Activated naive CD4-positive, alpha-beta T cell treated with Interleukin-2 at 50 U/mL for 16 hours (primary cell): ENCODE measurements around the gene GJA8.
"Not testable (repeated sequence)": the region's sequence is repeated elsewhere in the genome, so short reads cannot be mapped to it uniquely, and the experiment has no call there.

Experiments used
- DNase-seq: peaks from one replicate; pipeline ENCODE4 v3.0.0-alpha.2; 2020

GJA8 gene

DNA sequence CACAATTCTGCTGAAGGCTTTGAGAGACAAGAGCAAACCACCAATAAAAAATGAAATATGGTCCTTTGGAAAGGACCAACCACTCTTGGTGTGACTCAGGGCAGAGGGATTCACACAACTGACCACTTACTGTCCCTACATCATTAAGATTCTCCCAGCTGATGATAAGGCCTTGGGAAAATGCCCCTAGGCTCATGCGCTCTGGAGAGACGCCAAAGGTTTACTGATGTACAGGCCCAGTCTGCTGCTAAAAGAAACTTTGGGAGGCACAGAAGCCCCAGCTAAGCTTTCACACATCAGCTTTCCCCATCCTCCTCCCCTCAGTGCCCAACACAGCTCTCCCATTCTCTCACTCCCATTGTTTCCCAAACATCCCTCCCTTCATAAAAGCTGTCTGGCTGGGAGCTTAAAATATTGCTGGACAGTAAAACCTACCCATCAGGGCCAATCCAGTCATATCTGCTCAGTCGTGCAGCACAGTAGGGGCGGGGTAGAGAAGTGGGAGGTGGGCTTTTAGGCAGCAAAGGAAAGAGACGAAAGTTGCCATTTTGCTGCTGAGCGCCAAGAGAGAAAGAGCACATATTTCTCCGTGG lies at the start of gene GJA8:
TSS of gene GJA8 (plus strand) at position 543 of the 593 bp plus-strand sequence. CDS start 5,161 bp downstream, outside the sequence.
- DNase-seq: no peak

DNA sequence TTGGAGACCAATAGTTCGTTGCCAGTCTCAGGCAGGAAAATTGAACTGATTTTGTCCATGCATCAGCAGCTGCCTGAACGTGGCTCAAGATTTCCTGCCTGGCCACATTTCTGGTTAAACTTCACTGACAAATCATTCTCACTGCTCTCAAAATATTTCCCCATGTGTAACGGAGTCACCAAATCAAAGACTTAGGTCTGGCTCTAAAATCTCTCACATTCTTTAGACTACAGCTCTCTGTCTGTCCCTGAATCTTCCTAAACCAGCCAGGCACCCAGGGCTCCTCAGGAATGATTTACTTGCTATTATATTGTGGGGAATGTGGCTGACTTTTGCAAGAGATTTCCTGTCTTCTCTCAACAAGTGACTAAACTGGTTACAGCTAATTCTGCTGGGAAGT lies 49.2 kb upstream of the GJA8 start:
- DNase-seq: no peak

DNA sequence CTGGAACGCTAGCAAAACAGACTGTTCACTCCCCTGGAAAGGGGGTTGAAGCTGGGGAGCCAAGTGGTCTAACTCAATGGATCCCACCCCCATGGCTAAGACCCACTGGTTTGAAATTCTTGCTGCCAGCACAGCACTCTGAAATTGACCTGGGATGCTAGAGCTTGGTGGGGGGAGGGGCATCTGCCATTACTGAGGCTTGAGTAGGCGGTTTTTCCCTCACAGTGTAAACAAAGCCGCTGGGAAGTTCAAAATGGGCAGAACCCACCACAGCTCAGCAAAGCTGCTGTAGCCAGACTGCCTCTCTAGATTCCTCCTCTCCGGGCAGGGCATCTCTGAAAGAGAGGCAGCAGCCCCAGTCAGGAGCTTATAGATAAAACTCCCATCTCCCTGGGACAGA lies 47.6 kb upstream of the GJA8 start:
- DNase-seq: not testable (repeated sequence)

DNA sequence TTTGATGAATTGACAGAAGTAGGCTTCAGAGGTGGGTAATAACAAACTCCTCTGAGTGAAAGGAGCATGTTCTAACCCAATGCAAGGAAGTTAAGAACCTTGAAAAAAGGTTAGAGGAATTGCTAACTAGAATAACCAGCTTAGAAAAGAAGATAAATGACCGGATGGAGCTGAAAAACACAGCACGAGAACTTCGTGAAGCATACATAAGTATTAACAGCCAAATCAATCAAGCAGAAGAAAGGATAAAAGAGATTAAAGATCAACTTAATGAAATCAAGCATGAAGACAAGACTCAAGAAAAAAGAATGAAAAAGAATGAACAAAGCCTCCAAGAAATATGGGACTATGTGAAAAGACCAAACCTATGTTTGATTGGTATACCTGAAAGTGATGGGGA lies 46.6 kb upstream of the GJA8 start:
- not testable (repeated sequence) for DNase-seq

DNA sequence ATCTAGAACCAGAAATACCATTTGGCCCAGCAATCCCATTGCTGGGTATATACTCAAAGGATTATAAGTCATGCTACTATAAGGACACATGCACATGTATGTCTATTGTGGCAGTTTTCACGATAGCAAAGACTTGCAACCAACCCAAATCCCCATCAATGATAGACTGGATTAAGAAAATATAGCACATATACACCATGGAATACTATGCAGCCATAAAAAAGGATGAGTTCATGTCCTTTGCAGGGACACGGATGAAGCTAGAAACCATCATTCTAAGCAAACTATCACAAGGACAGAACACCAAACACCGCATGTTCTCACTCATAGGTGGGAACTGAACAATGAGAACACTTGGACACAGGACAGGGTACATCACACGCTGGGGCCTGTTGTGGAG lies 35.4 kb upstream of the GJA8 start:
- not testable (repeated sequence) for DNase-seq

DNA sequence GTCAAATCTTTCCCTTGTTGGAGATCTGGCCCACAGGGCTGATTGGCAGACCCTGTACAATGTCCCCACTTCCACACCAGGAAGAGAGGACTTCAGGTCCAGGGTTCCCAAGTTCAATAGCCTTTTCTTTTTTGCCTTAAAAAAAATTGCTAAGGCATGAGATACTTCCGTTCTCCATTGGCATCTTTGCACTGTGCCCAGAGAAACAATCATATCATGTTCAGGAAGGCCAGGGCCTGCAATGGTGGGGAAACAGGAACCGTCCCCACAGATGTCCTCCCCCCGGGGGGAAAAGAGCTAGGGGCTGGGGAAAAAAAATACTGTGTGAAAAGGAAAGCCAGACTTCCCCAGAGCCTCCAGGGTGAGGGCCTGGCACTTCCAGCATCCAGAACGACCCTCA lies 24.6 kb upstream of the GJA8 start:
- no peak for DNase-seq

DNA sequence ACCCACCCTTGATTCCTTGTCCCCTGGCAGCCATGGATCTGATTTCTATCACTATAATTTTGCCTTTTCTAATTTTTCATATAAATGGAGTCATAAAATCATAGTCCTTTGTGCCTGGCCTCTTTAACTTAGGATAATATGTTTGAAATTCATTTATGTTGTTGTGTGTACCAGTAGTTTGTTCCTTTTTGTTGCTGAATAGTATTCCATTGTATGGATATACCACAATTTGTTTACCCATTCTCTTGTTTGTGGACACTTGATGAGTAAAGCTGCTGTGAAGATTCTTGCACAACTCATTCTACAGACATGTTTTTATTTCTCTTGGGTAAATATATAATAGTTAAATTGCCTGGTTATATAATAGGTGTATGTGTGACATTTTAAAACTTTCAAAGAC lies 22.7 kb upstream of the GJA8 start:
- DNase-seq: no peak

DNA sequence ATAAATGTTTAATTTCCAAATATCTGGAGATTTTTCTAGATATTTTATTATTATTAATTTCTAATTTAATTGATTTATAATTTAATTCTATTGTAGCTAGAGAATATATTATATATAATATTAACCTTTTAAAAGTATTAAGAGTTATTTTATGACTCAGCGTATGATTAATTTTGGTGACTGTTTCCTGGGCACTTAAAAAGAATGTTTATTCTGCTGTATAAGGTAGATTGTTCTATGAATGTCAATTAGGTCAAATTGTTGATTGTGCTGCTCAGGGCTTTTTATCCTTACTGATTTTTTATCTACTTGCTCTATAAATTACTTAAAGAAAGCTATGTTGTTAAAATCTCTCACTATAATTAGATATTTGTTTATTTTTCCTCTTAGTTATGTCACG lies 20.1 kb upstream of the GJA8 start:
- DNase-seq: no peak

DNA sequence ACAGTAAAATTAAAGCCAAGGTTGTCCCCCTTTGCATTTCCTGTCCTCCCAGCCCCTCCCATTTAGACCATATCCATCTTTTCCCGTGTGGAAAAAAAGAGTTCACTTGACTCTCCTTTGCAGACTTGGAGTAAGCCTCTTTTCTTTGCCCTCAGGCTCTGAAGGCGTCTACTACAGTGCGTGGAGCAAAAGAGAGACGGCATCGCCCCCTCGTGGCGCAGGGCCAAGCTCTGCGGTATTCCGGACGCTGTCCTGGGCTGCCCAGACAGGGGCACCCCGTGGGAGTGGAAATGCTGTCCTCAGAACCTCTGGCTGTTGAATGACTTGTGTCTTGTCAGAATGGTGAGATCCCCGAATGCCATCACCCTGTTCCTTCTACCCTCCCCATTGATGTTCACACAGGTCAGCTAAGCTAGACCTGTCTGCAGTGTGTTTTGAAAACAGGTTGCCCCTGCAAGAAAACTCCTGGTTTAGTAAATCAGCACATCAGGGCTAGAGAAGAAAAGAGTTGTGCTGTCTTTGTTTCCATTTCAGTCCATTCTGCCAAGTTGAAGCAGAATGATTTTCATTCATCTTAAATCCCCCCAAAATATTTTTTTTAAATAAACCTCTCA lies 12.3 kb upstream of the GJA8 start:
- DNase-seq: peak; percentile 65

DNA sequence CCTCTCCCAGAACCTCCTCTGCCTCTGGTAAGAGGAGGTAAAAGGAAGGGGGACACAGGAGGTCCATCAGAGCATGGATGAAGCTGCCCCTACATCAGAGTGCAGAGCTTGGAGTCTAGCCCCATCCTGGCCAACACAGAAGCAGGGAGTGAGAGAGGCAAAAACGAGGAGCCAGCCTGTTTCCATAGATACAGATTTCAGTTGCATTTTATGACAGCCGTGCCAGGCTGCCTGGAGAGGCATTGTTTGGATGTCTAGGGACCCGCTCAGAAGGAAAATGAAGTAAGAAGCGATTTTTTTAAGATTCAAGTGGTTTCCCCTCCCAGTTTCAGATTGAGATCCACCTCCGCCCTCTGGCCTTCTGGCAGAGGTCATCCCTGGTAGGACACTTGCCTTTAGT lies 11.5 kb upstream of the GJA8 start:
- no peak for DNase-seq

DNA sequence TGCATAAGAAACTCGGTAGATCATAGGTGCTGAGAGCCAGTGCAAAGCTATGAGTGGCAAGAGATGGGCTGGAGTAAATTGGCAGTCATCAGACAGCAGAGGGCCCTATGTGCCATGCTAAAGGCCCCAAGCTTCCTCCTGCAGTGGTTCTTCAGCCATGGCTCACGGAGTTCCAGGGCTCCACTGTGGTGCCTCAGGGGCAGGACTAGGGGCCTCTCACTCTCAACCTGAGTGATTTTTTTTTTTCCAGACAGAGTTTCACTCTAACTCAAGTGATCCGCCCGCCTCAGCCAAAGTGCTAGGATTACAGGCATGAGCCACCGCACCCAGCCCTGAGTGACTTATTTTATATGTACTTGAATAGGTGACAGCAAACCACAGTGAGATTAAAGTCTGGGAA lies 10.4 kb upstream of the GJA8 start:
- DNase-seq: no peak

DNA sequence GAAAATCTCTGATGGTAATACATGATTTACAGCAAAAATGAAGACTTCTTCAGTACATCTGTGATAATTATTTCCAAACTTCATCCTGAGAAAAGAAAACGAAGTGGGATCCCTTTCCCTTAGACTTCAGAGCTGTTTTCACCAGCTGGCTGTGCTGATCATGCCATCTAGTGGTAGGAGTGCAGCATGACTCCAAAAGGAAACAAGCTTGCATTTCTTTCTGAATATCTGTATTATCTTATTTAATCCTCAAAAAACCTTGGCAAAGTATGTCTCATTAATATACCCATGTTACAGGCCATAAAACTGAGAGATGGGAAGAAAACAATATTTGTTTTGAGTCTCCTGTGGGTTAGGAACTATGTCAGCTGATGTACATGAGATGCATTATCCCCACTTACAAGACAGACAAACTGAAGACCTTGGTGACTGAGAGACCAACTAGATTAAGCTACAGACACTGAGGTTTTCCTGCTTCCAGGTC lies 9.8 kb upstream of the GJA8 start:
- peak; percentile 14 for DNase-seq

DNA sequence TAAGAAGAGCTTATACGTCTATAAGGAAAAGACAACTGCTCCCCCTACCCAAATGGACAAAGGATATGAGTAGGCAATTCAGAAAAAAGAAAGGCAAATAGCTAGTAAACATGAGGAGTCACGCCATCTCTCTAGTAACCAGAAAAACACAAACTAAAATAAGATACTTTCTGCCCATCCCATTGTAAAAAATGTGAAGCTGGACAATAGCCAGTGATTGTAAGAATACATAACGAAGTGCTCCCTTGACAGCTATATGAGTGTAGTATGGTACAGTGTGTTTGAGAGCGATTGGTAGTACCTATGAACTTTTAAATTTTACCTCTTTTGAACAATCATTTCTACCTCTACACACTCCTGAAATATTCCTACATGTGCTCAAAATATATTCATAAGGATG lies 7.5 kb upstream of the GJA8 start:
- DNase-seq: no peak

DNA sequence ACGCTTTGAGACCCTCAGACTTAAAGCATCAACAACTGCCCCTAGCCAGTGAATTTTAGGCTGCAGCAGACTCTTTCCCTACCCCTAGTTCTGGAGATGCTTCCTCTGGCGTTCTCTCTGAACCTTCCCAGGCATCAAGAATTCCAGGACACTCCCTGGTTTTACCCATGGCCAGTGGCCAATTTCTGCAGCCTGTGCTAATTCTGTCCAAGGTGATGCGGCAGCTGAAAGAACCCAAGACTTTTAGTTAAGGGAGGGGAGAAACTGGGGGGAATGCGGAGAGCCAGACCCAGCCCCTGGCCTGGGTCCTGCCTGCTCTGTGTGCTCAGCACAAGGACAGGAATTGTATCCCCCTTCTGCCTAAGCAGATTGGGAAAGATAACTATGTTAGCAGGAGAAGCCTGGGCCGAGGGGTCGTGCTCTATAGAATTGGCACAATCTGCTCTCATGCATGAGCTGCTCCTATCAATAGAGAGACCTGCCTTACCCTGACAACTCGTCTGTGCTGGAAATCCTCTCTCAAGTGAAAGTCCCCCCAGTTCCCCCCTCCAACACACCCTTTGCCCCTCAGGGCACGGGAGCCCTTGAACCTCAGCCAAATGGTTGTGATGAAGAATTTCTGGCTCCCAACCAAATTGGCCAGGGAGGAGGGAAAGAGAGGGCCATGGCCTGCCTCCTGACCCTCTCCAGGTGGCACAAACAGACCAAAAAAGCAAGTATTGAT lies 5.4 kb upstream of the GJA8 start:
- DNase-seq: no peak

DNA sequence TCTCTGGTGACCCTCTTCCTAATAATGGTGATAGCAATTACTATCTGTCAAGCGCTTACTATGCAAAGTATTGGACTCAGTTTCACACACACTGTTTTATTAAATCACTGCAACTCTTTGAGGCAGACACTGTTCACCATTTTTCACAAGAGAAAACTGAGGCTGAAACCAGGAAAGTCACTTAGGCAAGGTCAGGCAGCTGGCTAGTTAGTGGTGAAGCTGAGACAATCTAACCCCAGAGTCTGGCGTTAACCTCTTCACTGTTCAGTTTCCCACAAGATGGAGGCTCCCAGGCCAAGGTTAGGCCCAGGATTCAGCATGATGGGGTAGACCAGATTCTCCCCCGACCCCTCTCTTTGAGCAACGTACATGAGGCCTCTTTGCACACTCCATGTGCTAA lies 4.8 kb upstream of the GJA8 start:
- DNase-seq: no peak

DNA sequence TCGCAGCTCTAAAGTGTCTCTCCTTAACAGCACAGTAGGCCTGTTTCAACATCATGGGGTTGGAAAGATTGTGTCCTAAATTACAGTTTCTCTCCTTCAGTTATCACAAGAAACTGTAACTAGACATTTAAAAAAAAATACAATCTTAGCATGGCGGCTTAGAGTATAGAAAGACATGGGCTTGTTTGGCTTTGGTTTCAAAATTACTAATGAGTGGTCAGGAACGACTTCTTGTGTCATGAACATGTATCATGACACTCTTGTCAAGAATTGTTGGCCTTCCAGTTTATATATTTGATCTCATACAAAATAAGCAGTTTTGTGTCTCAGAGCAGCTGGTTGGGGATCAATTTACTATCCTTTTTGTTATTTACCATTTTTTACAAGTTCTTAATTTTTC lies 2.1 kb downstream of the GJA8 start:
- no peak for DNase-seq

DNA sequence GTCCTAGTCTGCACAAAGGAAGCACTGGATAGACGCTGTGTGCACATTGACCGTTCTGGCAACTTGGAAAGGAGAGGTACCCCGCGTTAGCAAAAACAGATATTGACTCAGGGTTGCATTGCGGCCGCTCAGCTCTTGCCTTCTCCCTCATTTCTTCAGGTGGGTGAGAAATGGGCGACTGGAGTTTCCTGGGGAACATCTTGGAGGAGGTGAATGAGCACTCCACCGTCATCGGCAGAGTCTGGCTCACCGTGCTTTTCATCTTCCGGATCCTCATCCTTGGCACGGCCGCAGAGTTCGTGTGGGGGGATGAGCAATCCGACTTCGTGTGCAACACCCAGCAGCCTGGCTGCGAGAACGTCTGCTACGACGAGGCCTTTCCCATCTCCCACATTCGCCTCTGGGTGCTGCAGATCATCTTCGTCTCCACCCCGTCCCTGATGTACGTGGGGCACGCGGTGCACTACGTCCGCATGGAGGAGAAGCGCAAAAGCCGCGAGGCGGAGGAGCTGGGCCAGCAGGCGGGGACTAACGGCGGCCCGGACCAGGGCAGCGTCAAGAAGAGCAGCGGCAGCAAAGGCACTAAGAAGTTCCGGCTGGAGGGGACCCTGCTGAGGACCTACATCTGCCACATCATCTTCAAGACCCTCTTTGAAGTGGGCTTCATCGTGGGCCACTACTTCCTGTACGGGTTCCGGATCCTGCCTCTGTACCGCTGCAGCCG lies 5.4 kb downstream of the GJA8 start:
- DNase-seq: no peak

DNA sequence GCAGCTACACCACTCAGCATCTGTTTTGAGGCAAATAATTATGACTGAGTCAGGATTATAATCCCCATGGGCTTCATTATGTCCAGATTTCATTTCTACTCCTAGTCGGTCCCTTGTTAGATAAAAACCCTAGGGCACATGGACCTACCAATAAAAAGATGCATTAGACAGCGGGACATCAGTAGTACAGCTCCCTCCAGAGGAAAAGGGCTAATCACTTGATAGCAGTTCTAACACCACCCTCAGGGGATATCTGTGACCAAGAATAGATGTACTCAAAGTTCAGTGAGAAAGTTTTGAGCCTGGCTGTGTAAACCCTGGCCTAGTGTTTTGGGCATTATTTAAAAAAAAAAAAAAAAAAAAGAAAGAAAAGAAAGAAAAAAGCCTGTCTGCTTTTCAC lies 10.0 kb downstream of the GJA8 start:
- DNase-seq: no peak

DNA sequence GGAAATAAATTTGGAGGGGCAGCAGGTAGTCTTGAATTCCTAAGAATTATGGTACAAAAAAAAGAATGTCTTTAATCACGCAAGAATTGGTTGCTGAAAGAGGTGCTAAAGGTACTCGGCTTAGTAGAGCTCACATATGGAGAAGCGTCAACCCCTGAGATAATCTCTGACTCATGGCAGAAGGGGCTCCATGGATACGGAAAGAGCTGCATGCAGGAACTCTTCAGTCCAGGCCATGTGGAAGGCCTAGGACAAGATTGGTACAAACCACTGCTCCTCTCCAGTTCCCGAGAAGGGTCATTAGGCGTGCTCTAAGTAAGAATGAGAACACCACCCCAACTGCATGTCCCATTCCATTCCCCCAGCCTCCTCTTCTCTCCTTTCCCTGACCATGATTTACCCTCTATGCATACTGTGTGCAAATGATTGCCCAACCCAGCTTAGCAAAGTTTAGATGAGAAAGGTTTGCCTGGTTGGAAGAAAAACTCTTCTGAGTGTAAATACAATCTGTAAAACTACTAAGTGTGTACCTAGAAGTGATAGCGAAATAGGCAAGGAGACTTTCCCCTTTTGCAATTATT lies 10.9 kb downstream of the GJA8 start:
- DNase-seq: no peak

DNA sequence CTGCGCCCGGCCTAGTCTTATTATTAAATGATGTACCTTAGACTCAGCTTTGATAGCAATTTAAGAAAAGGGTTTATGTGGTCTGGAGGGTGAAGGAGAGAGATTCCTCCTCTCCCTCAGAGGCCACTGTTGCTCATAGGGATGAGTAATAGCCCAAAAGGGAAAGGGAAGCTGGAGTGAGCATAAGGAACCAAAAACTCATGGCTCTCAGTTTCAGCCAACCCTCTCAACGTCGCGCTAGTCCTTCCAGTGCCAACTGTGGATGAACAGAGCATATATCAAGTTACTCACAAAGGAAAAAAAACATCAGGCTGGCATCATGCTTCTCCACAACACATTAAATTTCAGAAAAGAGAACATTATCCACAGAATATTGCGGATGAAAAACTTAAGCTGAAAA lies 17.3 kb downstream of the GJA8 start:
- no peak for DNase-seq

DNA sequence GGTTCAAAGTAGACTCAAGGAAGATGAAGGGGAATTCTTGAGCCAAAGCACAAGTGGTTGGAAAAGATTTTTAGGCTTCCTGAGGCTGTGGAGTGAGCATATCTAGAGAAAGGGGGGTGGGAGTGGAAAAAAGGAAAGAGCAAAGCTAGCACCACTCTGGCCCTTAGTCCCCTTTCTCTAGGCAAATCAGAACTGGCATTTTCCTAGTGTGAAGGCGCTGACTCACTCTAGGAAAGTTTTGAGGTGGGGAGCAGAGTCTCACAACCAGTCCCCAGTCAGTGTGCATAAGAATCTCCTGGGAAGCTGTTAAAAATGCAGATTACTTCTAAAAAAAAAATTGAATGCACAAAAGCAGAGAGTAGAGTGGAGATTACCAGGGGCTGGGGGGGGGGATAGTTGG lies 22.2 kb downstream of the GJA8 start:
- DNase-seq: no peak

DNA sequence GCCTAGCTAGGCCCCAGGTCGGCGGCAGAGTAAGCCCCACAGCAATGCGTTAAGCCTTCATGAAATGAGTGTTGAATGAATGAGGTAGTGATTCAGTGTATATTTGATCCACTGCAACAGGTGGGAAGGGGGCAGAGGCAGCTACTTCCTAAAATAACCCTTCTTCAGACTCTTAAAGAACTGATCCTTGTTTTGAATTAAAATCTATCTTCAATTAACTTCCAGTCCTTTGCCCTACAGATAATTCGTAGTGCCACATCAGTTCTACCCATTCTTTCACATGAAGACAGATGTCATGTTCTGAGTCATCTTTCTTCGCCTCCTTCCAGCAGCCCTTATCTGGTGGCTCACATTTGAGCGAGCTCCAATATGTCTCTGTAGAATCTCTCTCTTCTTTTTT lies 24.6 kb downstream of the GJA8 start:
- DNase-seq: not testable (repeated sequence)

DNA sequence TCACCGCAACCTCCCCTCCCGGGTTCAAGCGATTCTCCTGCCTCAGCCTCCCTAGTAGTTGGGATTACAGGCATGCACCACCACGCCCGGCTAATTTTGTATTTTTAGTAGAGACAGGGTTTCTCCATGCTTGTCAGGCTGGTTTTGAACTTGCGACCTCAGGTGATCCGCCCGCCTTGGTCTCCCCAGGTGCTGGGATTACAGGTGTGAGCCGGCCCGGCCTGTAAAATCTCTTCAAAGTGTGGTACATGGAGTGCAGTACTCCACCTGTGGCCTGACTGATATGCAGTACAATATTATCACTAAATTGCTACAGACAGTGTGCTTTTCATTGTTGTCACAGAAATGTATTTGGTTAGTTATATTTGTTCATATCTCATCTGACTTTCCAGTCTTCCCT lies 25.1 kb downstream of the GJA8 start:
- DNase-seq: not testable (repeated sequence)
